GM12873 (cell line): ENCODE measurements around the gene IL23R.

Experiments
- CTCF ChIP-seq: IDR thresholded peaks from 2 replicates; pipeline ENCODE4 v1.5.1; 2012; ENCODE audit warnings: low read depth, mild to moderate bottlenecking, moderate library complexity, low read length, control low read depth; ENCODE audit not compliant: insufficient read depth; ENCODE audit errors: missing control alignments

The IL23R gene

GRCh38 chr1:67193704-67194103 lies 27.4 kb downstream of the IL23R start:
- TF ChIP-seq CTCF = no peak

- no peak for TF ChIP-seq CTCF
Observed at GRCh38 chr1:67194209-67194863, 28.1 kb downstream of the IL23R start.

- no peak for TF ChIP-seq CTCF
Observed at GRCh38 chr1:67200755-67201154, 34.5 kb downstream of the IL23R start.

GRCh38 chr1:67201891-67202290 lies 35.6 kb downstream of the IL23R start:
- TF ChIP-seq CTCF = no peak

- TF ChIP-seq CTCF = no peak
Observed at GRCh38 chr1:67204298-67204980, 38.2 kb downstream of the IL23R start.

- TF ChIP-seq CTCF = no peak
Observed at GRCh38 chr1:67208217-67208616, 42.0 kb downstream of the IL23R start.

- no peak for TF ChIP-seq CTCF
Observed at GRCh38 chr1:67209521-67209920, 43.3 kb downstream of the IL23R start.
